CD14-positive monocyte (primary cell): Measurements from ENCODE around the gene MDH1. TPM values are rescaled to one million over a fixed set of nuclear protein-coding genes. Genes with fewer than 3 reads are reported as not detected.

Experiments
- DNase-seq, 3 donors: peaks; one replicate each; pipeline ENCODE4 v3.0.0-alpha.2; 2011 to 2022
- H2AFZ ChIP-seq: 2 replicates; pipeline ENCODE4 v1.6.0; 2012; ENCODE audit warnings: mild to moderate bottlenecking, low read depth, low read length, inconsistent platforms; ENCODE audit not compliant: insufficient read depth, poor library complexity, severe bottlenecking
- H3K27ac ChIP-seq, 2 donors: 1 replicate in 1 of 2; 2 replicates in 1 of 2; pipeline ENCODE4 v1.5.1; 2012 to 2013; ENCODE audit warnings: low read length in 2 of 2, control low read depth in 1 of 2, inconsistent platforms in 1 of 2, low read depth in 1 of 2, mild to moderate bottlenecking in 1 of 2
- H3K27me3 ChIP-seq, 2 donors: one replicate each; pipeline versions ENCODE4 v1.6.0 to v1.6.1; 2011 to 2013; ENCODE audit warnings: low read length in 2 of 2; ENCODE audit not compliant: control insufficient read depth in 2 of 2, insufficient read depth in 2 of 2
- H3K36me3 ChIP-seq, 2 donors: replicated peaks in 1 of 2; 1 replicate in 1 of 2; 2 replicates in 1 of 2; pipeline versions ENCODE4 v1.5.1 to v1.6.1; 2012 to 2013; ENCODE audit warnings: low read length in 2 of 2, control low read depth in 1 of 2, inconsistent platforms in 1 of 2, mild to moderate bottlenecking in 1 of 2; ENCODE audit not compliant: insufficient read depth in 2 of 2, control insufficient read depth in 1 of 2
- H3K4me1 ChIP-seq, 2 donors: 1 replicate in 1 of 2; 2 replicates in 1 of 2; pipeline versions ENCODE4 v1.5.1 to v1.6.1; 2012 to 2013; ENCODE audit warnings: low read length in 2 of 2, control low read depth in 1 of 2, inconsistent platforms in 1 of 2, mild to moderate bottlenecking in 1 of 2, moderate library complexity in 1 of 2; ENCODE audit not compliant: insufficient read depth in 2 of 2, control insufficient read depth in 1 of 2
- H3K4me2 ChIP-seq: replicated peaks from 2 replicates; pipeline ENCODE3; 2012; ENCODE audit warnings: low read length, moderate library complexity, mild to moderate bottlenecking; ENCODE audit not compliant: poor library complexity, severe bottlenecking; ENCODE audit errors: extremely low read depth
- H3K4me3 ChIP-seq, 3 experiments: fragments of 200-600 bp in 1 of 3; sonication (generic) in 1 of 3; replicated peaks in 1 of 3; 1 replicate in 2 of 3; 2 replicates in 1 of 3; pipeline ENCODE4 v1.5.1; 2011 to 2013; ENCODE audit warnings: low read length in 3 of 3, mild to moderate bottlenecking in 3 of 3, control low read depth in 2 of 3, low read depth in 2 of 3, inconsistent platforms in 1 of 3, moderate library complexity in 1 of 3
- H3K79me2 ChIP-seq: 2 replicates; pipeline ENCODE4 v1.6.0; 2012; ENCODE audit warnings: mild to moderate bottlenecking, control low read depth, inconsistent platforms, low read length, moderate library complexity; ENCODE audit not compliant: insufficient read depth
- H3K9ac ChIP-seq: 2 replicates; pipeline ENCODE4 v1.6.0; 2017; ENCODE audit warnings: low read length, mild to moderate bottlenecking; ENCODE audit not compliant: insufficient read depth, poor library complexity, severe bottlenecking
- H3K9me3 ChIP-seq, 2 donors: replicated peaks in 1 of 2; 1 replicate in 1 of 2; 2 replicates in 1 of 2; pipeline versions ENCODE4 v1.5.1 to v1.6.1; 2012 to 2013; ENCODE audit warnings: low read length in 2 of 2, control low read depth in 1 of 2; ENCODE audit not compliant: control insufficient read depth in 1 of 2, insufficient read depth in 1 of 2
- H4K20me1 ChIP-seq: 2 replicates; pipeline ENCODE4 v1.6.0; 2012; ENCODE audit warnings: mild to moderate bottlenecking, low read length, control low read depth, moderate library complexity; ENCODE audit not compliant: insufficient read depth
- H3K27ac Mint-ChIP-seq, 7 donors: one replicate each; pipeline ENCODE4 v1.8.0; 2020; ENCODE audit warnings: mild to moderate bottlenecking in 7 of 7, mixed read lengths in 7 of 7, moderate library complexity in 6 of 7, inconsistent platforms in 2 of 7
- H3K27me3 Mint-ChIP-seq, 3 donors: one replicate each; pipeline ENCODE4 v1.8.0; 2021 to 2022; ENCODE audit warnings: low read depth in 3 of 3, mild to moderate bottlenecking in 3 of 3, mixed read lengths in 3 of 3, moderate library complexity in 3 of 3, inconsistent platforms in 1 of 3
- H3K36me3 Mint-ChIP-seq, 2 donors: one replicate each; pipeline ENCODE4 v1.8.0; 2020; ENCODE audit warnings: mixed read lengths in 2 of 2, inconsistent platforms in 1 of 2, mild to moderate bottlenecking in 1 of 2
- H3K4me1 Mint-ChIP-seq: one replicate; pipeline ENCODE4 v1.8.0; 2020; ENCODE audit warnings: mild to moderate bottlenecking, mixed read lengths
- H3K4me3 Mint-ChIP-seq, 2 donors: one replicate each; pipeline ENCODE4 v1.8.0; 2020; ENCODE audit warnings: mild to moderate bottlenecking in 2 of 2, mixed read lengths in 2 of 2, moderate library complexity in 1 of 2
- H3K9me3 Mint-ChIP-seq, 7 donors: one replicate each; pipeline ENCODE4 v1.8.0; 2020 to 2022; ENCODE audit warnings: mixed read lengths in 7 of 7, mild to moderate bottlenecking in 6 of 7, moderate library complexity in 6 of 7, inconsistent platforms in 2 of 7
- WGBS: methylation state at CpG from one replicate; pipeline ENCODE4 v1.1.5; 2013; ENCODE audit warnings: missing lambda C conversion rate; ENCODE audit not compliant: insufficient coverage; 5-methylcytosine and 5-hydroxymethylcytosine counted together
- intact Hi-C, 2 donors: fragments of 100-400 bp; cut with micrococcal nuclease; formaldehyde crosslinking; loops; one replicate each; pipeline versions ENCODE4 v1.15.0 to v1.15.1; 2023
- polyA plus RNA-seq, 3 donors: library from polyadenylated mRNA; depleted of rRNA in 1 of 3; unstranded in 2 of 3; stranded (reverse) in 1 of 3; fragments of 300-500 nt in 2 of 3; fragments of >200 nt in 1 of 3; fragmentation: Illumina TruSeq in 2 of 3; gene quantifications; 1 replicate in 2 of 3; 2 replicates in 1 of 3; pipeline ENCODE4 v1.2.3, GENCODE V29; 2012 to 2021
- TF ChIP-seq, protein P1 (sequence below): fragments of 200-600 bp; IDR thresholded peaks from one replicate; pipeline ENCODE4 v1.8.0; 2022; ENCODE audit warnings: antibody characterized with exemption, mild to moderate bottlenecking

Gene MDH1
- polyA plus RNA-seq, 3 donors: 63.2 to 218 (median 197) TPM

DNA sequence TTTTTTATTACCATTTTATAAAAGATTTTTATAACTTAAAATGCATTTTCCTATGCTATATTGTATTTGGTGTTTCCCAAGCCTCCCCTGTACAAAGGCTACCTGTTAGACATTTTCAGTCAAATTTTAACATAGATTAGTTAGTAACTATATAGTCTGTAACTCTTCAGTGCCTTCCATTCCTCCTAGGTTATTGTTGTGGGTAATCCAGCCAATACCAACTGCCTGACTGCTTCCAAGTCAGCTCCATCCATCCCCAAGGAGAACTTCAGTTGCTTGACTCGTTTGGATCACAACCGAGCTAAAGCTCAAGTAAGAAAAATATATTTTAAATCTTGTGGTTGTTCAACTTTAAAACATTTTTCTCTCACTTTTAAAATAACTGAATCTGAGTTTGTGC is 10.2 kb downstream of the MDH1 start:
- H3K4me3 Mint-ChIP-seq: no peak overlapping the region
- Histone ChIP-seq H3K4me2 (no peak overlapping the region), H3K27me3 (no peaks in the 10 kb centered on the region), H4K20me1 (no peaks in the 10 kb centered on the region), H3K79me2 (peaks cover 29% of the 10 kb centered on the region), H2AFZ (no peak overlapping the region), H3K9me3 (no peaks in the 10 kb centered on the region), H3K27ac (no peak overlapping the region), H3K36me3 (peaks cover 70 to 91% of the 10 kb centered on the region in 2 donors), H3K4me1 (peaks cover 5% of the 10 kb centered on the region in 2 donors), H3K4me3 (no peak overlapping the region), H3K9ac (no peak overlapping the region)
- WGBS: no CpG with 5 or more reads among the region's 2 CpGs
- H3K4me1 Mint-ChIP-seq: peaks cover 6% of the 10 kb centered on the region
- no peak overlapping the region for H3K27ac Mint-ChIP-seq
- no peak for DNase-seq
- H3K9me3 Mint-ChIP-seq: no peaks in the 10 kb centered on the region
- intact Hi-C loops: no loop called here
- H3K36me3 Mint-ChIP-seq: peaks cover 47 to 65% of the 10 kb centered on the region in 2 donors
- no peaks in the 10 kb centered on the region for H3K27me3 Mint-ChIP-seq
- TF ChIP-seq, protein P1, sequence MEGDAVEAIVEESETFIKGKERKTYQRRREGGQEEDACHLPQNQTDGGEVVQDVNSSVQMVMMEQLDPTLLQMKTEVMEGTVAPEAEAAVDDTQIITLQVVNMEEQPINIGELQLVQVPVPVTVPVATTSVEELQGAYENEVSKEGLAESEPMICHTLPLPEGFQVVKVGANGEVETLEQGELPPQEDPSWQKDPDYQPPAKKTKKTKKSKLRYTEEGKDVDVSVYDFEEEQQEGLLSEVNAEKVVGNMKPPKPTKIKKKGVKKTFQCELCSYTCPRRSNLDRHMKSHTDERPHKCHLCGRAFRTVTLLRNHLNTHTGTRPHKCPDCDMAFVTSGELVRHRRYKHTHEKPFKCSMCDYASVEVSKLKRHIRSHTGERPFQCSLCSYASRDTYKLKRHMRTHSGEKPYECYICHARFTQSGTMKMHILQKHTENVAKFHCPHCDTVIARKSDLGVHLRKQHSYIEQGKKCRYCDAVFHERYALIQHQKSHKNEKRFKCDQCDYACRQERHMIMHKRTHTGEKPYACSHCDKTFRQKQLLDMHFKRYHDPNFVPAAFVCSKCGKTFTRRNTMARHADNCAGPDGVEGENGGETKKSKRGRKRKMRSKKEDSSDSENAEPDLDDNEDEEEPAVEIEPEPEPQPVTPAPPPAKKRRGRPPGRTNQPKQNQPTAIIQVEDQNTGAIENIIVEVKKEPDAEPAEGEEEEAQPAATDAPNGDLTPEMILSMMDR: no peak

DNA sequence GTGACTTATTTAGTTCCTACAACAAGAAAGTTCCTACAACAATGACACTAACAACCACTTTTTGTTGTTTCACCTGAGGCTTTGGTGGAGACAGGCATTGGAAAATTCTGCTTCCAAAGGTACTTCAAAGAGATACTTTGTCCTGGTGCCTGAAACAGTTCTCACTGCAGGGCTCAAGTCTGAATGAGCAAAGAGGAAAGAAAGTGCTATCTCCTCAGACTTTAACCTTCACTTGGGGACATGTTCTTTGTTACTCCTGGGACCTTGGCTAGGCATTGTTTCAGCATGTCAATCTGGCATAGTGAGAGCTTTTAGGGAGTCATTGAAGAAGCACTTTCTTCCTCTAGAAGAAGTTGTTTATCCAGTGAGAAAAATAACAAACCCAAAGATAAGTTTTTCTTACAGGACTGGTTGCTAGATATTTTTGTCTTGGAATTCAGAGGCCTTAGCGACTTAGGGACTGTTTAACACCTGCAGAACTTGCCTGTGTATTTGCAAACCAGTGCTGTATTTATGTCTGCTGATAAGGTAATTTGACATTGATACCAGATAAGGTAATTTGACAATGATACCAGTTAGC is 12.2 kb downstream of the MDH1 start:
- H3K79me2 ChIP-seq: peaks cover 12% of the 10 kb centered on the region
- Mint-ChIP-seq H3K36me3 (peaks cover 57 to 74% of the 10 kb centered on the region in 2 donors), H3K9me3 (peaks cover 0 to under 1% (median 0%) of the 10 kb centered on the region in 7 donors), H3K4me1 (peaks cover 5% of the 10 kb centered on the region), H3K27me3 (no peaks in the 10 kb centered on the region), H3K27ac (no peak overlapping the region), H3K4me3 (no peak overlapping the region)
- no peak overlapping the region for H3K4me2 ChIP-seq
- no peak overlapping the region for H3K4me3 ChIP-seq
- peaks cover 5% of the 10 kb centered on the region in 2 donors for H3K4me1 ChIP-seq
- TF ChIP-seq, protein P1: no peak
- no peak overlapping the region for H3K27ac ChIP-seq
- H3K9me3 ChIP-seq: no peaks in the 10 kb centered on the region
- H3K36me3 ChIP-seq: peaks cover 72 to 92% of the 10 kb centered on the region in 2 donors
- no peaks in the 10 kb centered on the region for H3K27me3 ChIP-seq
- no peak overlapping the region for H2AFZ ChIP-seq
- DNase-seq: no peak
- no peaks in the 10 kb centered on the region for H4K20me1 ChIP-seq
- no peak overlapping the region for H3K9ac ChIP-seq
- 100% methylated on average over 1 of the region's 1 CpG for WGBS
- intact Hi-C loops: no loop called here
